GM12878 (cell line): ENCODE results near the gene RIC1. TPM values are rescaled to one million over a fixed set of nuclear protein-coding genes. Genes with fewer than 3 reads are reported as not detected.
A peak's percentile ranks its signal among the peaks of the same experiment; 100 is the strongest.

Source experiments
- ASH2L ChIP-seq: fragments of 300-600, 200-600 bp; sonication (generic); IDR thresholded peaks from 2 replicates; pipeline ENCODE4 v1.6.1; 2017; ENCODE audit warnings: low read depth, mild to moderate bottlenecking, borderline replicate concordance
- BACH1 ChIP-seq: fragments of 450-650 bp; IDR thresholded peaks from 2 replicates; pipeline ENCODE4 v1.6.1; 2017; ENCODE audit warnings: mild to moderate bottlenecking, borderline replicate concordance
- CBX3 ChIP-seq: fragments of 200-600 bp; sonication (generic); IDR thresholded peaks from 2 replicates; pipeline ENCODE4 v1.6.1; 2016; ENCODE audit warnings: low read depth, borderline replicate concordance
- GABPA ChIP-seq: IDR thresholded peaks from 2 replicates; pipeline ENCODE4 v1.6.1; 2014; ENCODE audit warnings: antibody characterized with exemption, low read depth, mild to moderate bottlenecking, inconsistent platforms
- IKZF1 ChIP-seq: fragments of 450-650 bp; conservative IDR thresholded peaks from 2 replicates; pipeline ENCODE4 v1.6.1; 2017; ENCODE audit warnings: antibody characterized with exemption, mild to moderate bottlenecking
- NFIC ChIP-seq: IDR thresholded peaks from 2 replicates; pipeline ENCODE4 v1.6.1; 2012; ENCODE audit warnings: low read depth, mild to moderate bottlenecking, inconsistent platforms, low read length, moderate library complexity
- NR2F1 ChIP-seq: fragments of 450-650 bp; conservative IDR thresholded peaks from 2 replicates; pipeline ENCODE4 v1.6.1; 2017; ENCODE audit warnings: mild to moderate bottlenecking
- POLR2AphosphoS2 ChIP-seq: IDR thresholded peaks from 2 replicates; pipeline ENCODE4 v1.6.1; 2011; ENCODE audit warnings: low read depth, mild to moderate bottlenecking, low read length, improper control_type of control experiment, moderate library complexity
- SMC3 ChIP-seq: IDR thresholded peaks from 2 replicates; pipeline ENCODE4 v1.6.1; 2011; ENCODE audit warnings: low read length, improper control_type of control experiment, borderline replicate concordance
- TCF3 ChIP-seq: IDR thresholded peaks from 2 replicates; pipeline ENCODE4 v1.6.1; 2012; ENCODE audit warnings: low read depth, mild to moderate bottlenecking, low read length, borderline replicate concordance; ENCODE audit not compliant: insufficient read depth
- ZBED1 ChIP-seq: IDR thresholded peaks from 2 replicates; pipeline ENCODE4 v1.6.1; 2016; ENCODE audit warnings: borderline replicate concordance
- polyA plus RNA-seq, 11 experiments: library from polyadenylated mRNA; depleted of rRNA in 4 of 11; unstranded in 6 of 11; stranded (reverse) in 5 of 11; fragments of >200 nt; fragmentation: Nextera tagmentation in 4 of 11; fragmentation: Illumina TruSeq in 1 of 11; extraction: Ambion mirVana in 4 of 11; extraction: Trizol in 1 of 11; gene quantifications; 1 replicate in 1 of 11; 2 replicates in 10 of 11; pipeline versions ENCODE4 v1.2.1 to v1.2.3, GENCODE V29; 2011 to 2016; ENCODE audit warnings: inconsistent platforms in 2 of 11, missing spikeins in 2 of 11, low read depth in 1 of 11
- total RNA-seq, 4 experiments: library from RNA; depleted of rRNA in 3 of 4; stranded (reverse); fragments of >200 nt in 3 of 4; fragmentation: Illumina TruSeq in 1 of 4; extraction: Trizol in 1 of 4; gene quantifications; 2 replicates each; pipeline versions ENCODE4 v1.2.1 to v1.2.3, GENCODE V29; 2013 to 2021
- TF ChIP-seq, protein P1 (sequence below): IDR thresholded peaks from 2 replicates; pipeline ENCODE4 v1.6.1; 2011; ENCODE audit warnings: borderline replicate concordance, low read depth, mild to moderate bottlenecking, moderate library complexity, low read length; ENCODE audit not compliant: insufficient read depth, poor library complexity, severe bottlenecking
- TF ChIP-seq, protein P2 (sequence below): fragments of 450-650 bp; IDR thresholded peaks from 2 replicates; pipeline ENCODE4 v1.6.1; 2017; ENCODE audit warnings: mild to moderate bottlenecking, low read depth, inconsistent platforms; ENCODE audit not compliant: poor library complexity, severe bottlenecking
- TF ChIP-seq, protein P3 (sequence below): IDR thresholded peaks from 2 replicates; pipeline ENCODE4 v1.6.1; 2012; ENCODE audit warnings: low read depth, low read length, improper control_type of control experiment
- TF ChIP-seq, protein P4 (sequence below): fragments of 450-650 bp; IDR thresholded peaks from 2 replicates; pipeline ENCODE4 v1.6.1; 2017; ENCODE audit warnings: mild to moderate bottlenecking, moderate library complexity
- TF ChIP-seq, protein P5 (sequence below): fragments of 450-650 bp; formaldehyde crosslinking; IDR thresholded peaks from 2 replicates; pipeline ENCODE4 v1.4.0; 2022; ENCODE audit warnings: mild to moderate bottlenecking, moderate library complexity
- TF ChIP-seq, protein P6 (sequence below): IDR thresholded peaks from 2 replicates; pipeline ENCODE4 v1.6.1; 2011; ENCODE audit warnings: borderline replicate concordance, low read depth, mild to moderate bottlenecking, moderate library complexity, mixed read lengths, low read length; ENCODE audit not compliant: insufficient read depth; ENCODE audit errors: extremely low read length

The RIC1 gene
- total and polyA plus RNA-seq, 10 of the 15 experiments (the other 5 are each of a cell fraction or from before 2014, with no cell fraction given), result 6.2 to 59.8 (median 33.3) TPM

DNA sequence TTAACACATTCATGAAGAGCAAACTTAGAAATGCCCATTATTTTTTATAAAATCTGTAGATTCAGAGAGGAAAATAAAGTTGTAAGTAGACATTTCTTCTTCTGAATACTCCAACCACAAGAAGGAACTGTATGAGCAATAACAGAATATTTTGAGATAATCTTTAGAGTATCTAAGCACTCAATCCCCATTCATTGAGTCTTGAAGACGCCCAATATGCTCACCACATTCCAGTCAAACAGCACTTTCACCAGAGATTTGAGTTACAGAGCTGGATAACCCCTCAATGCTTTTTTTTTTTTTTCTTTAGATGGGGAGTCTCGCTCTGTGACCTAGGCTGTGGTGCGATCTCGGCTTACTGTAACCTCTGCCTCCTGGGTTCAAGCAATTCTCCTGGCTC, 14.7 kb upstream of the RIC1 start (continued):
- TF ChIP-seq GABPA (no peak), SMC3 (no peak), IKZF1 (no peak), BACH1 (no peak), NFIC (peak; percentile 19; the same call in 1 of the 2 replicates), CBX3 (no peak), NR2F1 (no peak), ASH2L (no peak), POLR2AphosphoS2 (no peak), ZBED1 (no peak), TCF3 (no peak)
- TF ChIP-seq, protein P1, sequence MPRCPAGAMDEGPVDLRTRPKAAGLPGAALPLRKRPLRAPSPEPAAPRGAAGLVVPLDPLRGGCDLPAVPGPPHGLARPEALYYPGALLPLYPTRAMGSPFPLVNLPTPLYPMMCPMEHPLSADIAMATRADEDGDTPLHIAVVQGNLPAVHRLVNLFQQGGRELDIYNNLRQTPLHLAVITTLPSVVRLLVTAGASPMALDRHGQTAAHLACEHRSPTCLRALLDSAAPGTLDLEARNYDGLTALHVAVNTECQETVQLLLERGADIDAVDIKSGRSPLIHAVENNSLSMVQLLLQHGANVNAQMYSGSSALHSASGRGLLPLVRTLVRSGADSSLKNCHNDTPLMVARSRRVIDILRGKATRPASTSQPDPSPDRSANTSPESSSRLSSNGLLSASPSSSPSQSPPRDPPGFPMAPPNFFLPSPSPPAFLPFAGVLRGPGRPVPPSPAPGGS, result no peak
- TF ChIP-seq, protein P2, sequence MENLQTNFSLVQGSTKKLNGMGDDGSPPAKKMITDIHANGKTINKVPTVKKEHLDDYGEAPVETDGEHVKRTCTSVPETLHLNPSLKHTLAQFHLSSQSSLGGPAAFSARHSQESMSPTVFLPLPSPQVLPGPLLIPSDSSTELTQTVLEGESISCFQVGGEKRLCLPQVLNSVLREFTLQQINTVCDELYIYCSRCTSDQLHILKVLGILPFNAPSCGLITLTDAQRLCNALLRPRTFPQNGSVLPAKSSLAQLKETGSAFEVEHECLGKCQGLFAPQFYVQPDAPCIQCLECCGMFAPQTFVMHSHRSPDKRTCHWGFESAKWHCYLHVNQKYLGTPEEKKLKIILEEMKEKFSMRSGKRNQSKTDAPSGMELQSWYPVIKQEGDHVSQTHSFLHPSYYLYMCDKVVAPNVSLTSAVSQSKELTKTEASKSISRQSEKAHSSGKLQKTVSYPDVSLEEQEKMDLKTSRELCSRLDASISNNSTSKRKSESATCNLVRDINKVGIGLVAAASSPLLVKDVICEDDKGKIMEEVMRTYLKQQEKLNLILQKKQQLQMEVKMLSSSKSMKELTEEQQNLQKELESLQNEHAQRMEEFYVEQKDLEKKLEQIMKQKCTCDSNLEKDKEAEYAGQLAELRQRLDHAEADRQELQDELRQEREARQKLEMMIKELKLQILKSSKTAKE, result no peak
- TF ChIP-seq, protein P3, sequence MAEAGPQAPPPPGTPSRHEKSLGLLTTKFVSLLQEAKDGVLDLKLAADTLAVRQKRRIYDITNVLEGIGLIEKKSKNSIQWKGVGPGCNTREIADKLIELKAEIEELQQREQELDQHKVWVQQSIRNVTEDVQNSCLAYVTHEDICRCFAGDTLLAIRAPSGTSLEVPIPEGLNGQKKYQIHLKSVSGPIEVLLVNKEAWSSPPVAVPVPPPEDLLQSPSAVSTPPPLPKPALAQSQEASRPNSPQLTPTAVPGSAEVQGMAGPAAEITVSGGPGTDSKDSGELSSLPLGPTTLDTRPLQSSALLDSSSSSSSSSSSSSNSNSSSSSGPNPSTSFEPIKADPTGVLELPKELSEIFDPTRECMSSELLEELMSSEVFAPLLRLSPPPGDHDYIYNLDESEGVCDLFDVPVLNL, result no peak
- TF ChIP-seq, protein P4, sequence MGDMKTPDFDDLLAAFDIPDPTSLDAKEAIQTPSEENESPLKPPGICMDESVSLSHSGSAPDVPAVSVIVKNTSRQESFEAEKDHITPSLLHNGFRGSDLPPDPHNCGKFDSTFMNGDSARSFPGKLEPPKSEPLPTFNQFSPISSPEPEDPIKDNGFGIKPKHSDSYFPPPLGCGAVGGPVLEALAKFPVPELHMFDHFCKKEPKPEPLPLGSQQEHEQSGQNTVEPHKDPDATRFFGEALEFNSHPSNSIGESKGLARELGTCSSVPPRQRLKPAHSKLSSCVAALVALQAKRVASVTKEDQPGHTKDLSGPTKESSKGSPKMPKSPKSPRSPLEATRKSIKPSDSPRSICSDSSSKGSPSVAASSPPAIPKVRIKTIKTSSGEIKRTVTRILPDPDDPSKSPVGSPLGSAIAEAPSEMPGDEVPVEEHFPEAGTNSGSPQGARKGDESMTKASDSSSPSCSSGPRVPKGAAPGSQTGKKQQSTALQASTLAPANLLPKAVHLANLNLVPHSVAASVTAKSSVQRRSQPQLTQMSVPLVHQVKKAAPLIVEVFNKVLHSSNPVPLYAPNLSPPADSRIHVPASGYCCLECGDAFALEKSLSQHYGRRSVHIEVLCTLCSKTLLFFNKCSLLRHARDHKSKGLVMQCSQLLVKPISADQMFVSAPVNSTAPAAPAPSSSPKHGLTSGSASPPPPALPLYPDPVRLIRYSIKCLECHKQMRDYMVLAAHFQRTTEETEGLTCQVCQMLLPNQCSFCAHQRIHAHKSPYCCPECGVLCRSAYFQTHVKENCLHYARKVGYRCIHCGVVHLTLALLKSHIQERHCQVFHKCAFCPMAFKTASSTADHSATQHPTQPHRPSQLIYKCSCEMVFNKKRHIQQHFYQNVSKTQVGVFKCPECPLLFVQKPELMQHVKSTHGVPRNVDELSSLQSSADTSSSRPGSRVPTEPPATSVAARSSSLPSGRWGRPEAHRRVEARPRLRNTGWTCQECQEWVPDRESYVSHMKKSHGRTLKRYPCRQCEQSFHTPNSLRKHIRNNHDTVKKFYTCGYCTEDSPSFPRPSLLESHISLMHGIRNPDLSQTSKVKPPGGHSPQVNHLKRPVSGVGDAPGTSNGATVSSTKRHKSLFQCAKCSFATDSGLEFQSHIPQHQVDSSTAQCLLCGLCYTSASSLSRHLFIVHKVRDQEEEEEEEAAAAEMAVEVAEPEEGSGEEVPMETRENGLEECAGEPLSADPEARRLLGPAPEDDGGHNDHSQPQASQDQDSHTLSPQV, result no peak
- TF ChIP-seq, protein P5, sequence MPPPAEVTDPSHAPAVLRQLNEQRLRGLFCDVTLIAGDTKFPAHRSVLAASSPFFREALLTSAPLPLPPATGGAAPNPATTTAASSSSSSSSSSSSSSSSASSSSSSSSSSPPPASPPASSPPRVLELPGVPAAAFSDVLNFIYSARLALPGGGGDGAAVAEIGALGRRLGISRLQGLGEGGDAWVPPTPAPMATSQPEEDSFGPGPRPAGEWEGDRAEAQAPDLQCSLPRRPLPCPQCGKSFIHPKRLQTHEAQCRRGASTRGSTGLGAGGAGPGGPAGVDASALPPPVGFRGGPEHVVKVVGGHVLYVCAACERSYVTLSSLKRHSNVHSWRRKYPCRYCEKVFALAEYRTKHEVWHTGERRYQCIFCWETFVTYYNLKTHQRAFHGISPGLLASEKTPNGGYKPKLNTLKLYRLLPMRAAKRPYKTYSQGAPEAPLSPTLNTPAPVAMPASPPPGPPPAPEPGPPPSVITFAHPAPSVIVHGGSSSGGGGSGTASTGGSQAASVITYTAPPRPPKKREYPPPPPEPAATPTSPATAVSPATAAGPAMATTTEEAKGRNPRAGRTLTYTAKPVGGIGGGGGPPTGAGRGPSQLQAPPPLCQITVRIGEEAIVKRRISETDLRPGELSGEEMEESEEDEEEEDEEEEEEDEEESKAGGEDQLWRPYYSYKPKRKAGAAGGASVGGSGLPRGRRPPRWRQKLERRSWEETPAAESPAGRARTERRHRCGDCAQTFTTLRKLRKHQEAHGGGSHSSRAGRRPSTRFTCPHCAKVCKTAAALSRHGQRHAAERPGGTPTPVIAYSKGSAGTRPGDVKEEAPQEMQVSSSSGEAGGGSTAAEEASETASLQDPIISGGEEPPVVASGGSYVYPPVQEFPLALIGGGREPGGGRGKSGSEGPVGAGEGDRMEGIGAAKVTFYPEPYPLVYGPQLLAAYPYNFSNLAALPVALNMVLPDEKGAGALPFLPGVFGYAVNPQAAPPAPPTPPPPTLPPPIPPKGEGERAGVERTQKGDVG (CRISPR knock-in tag), result no peak
- TF ChIP-seq, protein P6, sequence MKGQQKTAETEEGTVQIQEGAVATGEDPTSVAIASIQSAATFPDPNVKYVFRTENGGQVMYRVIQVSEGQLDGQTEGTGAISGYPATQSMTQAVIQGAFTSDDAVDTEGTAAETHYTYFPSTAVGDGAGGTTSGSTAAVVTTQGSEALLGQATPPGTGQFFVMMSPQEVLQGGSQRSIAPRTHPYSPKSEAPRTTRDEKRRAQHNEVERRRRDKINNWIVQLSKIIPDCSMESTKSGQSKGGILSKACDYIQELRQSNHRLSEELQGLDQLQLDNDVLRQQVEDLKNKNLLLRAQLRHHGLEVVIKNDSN, result no peak
